Measurements from ENCODE around the gene OVCA2. TPM values are rescaled to one million over a fixed set of nuclear protein-coding genes. Genes with fewer than 3 reads are reported as not detected.

OVCA2 gene
- total and polyA plus RNA-seq, 3 experiments from 2014 or later: 54.2 to 60.0 (median 56.2) TPM

GRCh38 chr17:2049333-2050299 lies 7.8 kb downstream of the OVCA2 start:
- H3K4me1 Mint-ChIP-seq: peaks cover 20 to 36% (median 22%) of the 10 kb centered on the region in 3 donors
- Histone ChIP-seq H3K4me1 (ENCODE audit: insufficient read depth, low read length) (peaks cover 24% of the 10 kb centered on the region), H3K27ac (ENCODE audit: low read depth, low read length) (peak overlapping the region; percentile 60), H3K36me3 (ENCODE audit: insufficient read depth, low read length) (no peaks in the 10 kb centered on the region), H3K27me3 (ENCODE audit: insufficient read depth, low read length, poor library complexity, severe bottlenecking) (no peaks in the 10 kb centered on the region), H3K9me3 (ENCODE audit: low read length) (no peaks in the 10 kb centered on the region), H3K4me3 (ENCODE audit: low read length) (peak overlapping the region; percentile 69)
- ChIA-PET POLR2A (interaction anchor here (1.0 to 1.3 kb wide), 2 partner anchors 26 to 195 kb away, joined by 3 read pairs; no protein-coding TSS in a partner anchor), CTCF (interaction anchor here (0.8 kb wide), 1 partner anchor 195 kb away, joined by 3 read pairs; no protein-coding TSS in a partner anchor)
- H3K27me3 Mint-ChIP-seq: peaks cover 0 to 2% of the 10 kb centered on the region in 2 donors
- H3K9me3 Mint-ChIP-seq: no peaks in the 10 kb centered on the region
- peaks cover 0 to 2% (median under 1%) of the 10 kb centered on the region in 3 donors for H3K36me3 Mint-ChIP-seq
- H3K4me3 Mint-ChIP-seq: peak overlapping the region; percentile 63 to 82 (median 77)
- DNase-seq: peak; percentile 88 to 95 (median 90)
- peak overlapping the region; percentile 46 to 85 (median 57) for H3K27ac Mint-ChIP-seq

GRCh38 chr17:2050300-2051060 lies 8.7 kb downstream of the OVCA2 start:
- Mint-ChIP-seq H3K4me1 (peaks cover 20 to 40% (median 22%) of the 10 kb centered on the region in 3 donors), H3K9me3 (no peaks in the 10 kb centered on the region), H3K4me3 (no peak overlapping the region), H3K27ac (peak overlapping the region in 1 of 8 donors; percentile 71), H3K27me3 (peaks cover 0 to 2% of the 10 kb centered on the region in 2 donors), H3K36me3 (no peaks in the 10 kb centered on the region)
- no peaks in the 10 kb centered on the region for H3K36me3 ChIP-seq (ENCODE audit: insufficient read depth, low read length)
- ChIA-PET CTCF (interaction anchor here (0.8 to 1.6 kb wide), 2 partner anchors 194 kb away, joined by 3 to 14 read pairs; no protein-coding TSS in a partner anchor), POLR2A (interaction anchor here (0.6 to 1.3 kb wide), 3 partner anchors 26 to 227 kb away, joined by 3 read pairs; no protein-coding TSS in a partner anchor)
- DNase-seq: peak; percentile 69 to 86 (median 74)
- peaks cover 26% of the 10 kb centered on the region for H3K4me1 ChIP-seq (ENCODE audit: insufficient read depth, low read length)
- no peak overlapping the region for H3K27ac ChIP-seq (ENCODE audit: low read depth, low read length)
- no peaks in the 10 kb centered on the region for H3K9me3 ChIP-seq (ENCODE audit: low read length)
- H3K27me3 ChIP-seq (ENCODE audit: insufficient read depth, low read length, poor library complexity, severe bottlenecking): no peaks in the 10 kb centered on the region
- H3K4me3 ChIP-seq (ENCODE audit: low read length): no peak overlapping the region

DNA sequence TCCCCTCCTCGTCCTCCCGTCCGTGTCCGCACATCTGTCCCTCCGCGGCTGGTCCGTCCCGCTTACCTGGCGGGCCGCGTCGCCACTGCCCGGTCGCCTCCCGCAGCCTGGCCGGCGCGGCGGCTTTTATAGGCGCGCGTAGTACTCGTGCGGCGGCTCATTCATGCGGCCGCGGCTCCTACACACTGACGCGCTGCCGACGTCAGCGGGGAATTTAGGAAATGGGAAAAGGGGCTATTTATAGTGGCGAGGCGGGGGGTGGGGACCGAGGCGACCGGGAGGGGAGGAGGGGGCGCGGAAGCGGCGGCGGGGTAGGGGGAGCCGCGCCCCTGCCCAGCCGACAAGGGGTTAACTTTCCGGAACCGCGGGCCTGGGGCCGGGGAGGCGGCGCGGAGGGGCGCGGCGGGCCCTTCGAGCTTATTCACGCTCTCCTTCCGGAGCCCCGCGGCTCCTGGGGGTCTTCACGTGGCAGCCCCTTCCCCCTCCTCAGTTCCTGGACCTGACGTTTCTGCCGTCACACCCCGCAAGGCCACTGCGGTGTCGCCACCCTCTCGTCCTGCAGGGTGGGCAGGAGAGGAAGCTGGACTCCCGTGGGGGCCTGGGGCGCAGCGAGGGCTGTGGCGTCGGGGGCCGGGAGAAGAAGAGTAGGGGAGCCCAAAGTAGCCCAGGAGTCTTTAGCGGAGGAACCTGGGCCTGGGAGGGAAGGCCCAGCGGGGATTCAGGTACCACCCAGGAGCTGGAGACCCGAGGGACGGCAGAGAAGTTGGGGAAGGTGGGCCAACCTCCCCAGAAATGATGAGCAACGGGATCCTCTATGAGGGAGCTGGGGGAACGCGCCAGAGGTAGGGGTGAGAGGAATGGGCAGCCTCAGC lies 9.5 kb downstream of the OVCA2 start:
- no peaks in the 10 kb centered on the region for H3K36me3 Mint-ChIP-seq
- Histone ChIP-seq H3K27me3 (ENCODE audit: insufficient read depth, low read length, poor library complexity, severe bottlenecking) (no peaks in the 10 kb centered on the region), H3K36me3 (ENCODE audit: insufficient read depth, low read length) (no peaks in the 10 kb centered on the region), H3K27ac (ENCODE audit: low read depth, low read length) (no peak overlapping the region), H3K4me3 (ENCODE audit: low read length) (no peak overlapping the region), H3K9me3 (ENCODE audit: low read length) (no peaks in the 10 kb centered on the region), H3K4me1 (ENCODE audit: insufficient read depth, low read length) (peaks cover 26% of the 10 kb centered on the region)
- H3K4me3 Mint-ChIP-seq: peak overlapping the region in 6 of 7 donors; percentile 41 to 75 (median 60)
- peak overlapping the region in 6 of 8 donors; percentile 13 to 78 (median 70) for H3K27ac Mint-ChIP-seq
- ChIA-PET CTCF (interaction anchor here (1.0 to 1.6 kb wide), 3 partner anchors 9 to 194 kb away, joined by 3 to 14 read pairs (median 4); partner anchors contain the start of gene OVCA2), POLR2A (interaction anchor here (0.6 to 1.3 kb wide), 6 partner anchors 27 to 228 kb away, joined by 3 to 6 read pairs (median 3); no protein-coding TSS in a partner anchor)
- no peaks in the 10 kb centered on the region for H3K9me3 Mint-ChIP-seq
- H3K4me1 Mint-ChIP-seq: peaks cover 20 to 40% (median 22%) of the 10 kb centered on the region in 3 donors
- no peak for DNase-seq
- H3K27me3 Mint-ChIP-seq: peaks cover 0 to 2% of the 10 kb centered on the region in 2 donors

DNA sequence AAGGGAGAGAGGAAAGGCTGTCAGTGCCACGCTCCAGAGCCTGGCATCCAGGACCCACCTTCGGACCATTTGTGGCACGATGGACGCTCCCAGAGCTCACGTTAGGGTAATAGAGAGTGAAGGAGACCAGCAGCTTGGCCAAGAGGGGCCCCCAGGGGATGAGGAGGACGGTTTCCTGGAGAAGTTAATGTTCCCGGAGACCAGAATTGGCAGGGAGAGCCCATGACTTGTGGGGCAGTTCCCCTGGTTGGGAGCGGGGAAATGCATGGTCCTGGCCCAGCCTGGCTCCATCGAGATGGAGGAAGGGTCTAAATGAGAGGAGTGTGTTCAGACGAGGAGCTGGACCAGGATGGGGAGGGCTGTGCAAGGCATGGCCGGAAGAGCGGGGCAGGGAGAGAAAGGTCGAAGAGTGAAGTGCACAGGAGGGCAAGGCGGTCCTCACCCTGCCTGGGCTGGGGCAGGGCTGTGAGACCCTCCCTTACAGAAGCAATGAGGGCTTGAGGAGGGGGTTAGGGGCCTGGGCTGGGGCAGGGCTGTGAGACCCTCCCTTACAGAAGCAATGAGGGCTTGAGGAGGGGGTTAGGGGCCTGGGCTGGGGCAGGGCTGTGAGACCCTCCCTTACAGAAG lies 10.2 kb downstream of the OVCA2 start:
- H3K4me3 Mint-ChIP-seq: peak overlapping the region in 6 of 7 donors; percentile 41 to 75 (median 48)
- peak overlapping the region in 7 of 8 donors; percentile 51 to 87 (median 71) for H3K27ac Mint-ChIP-seq
- no peaks in the 10 kb centered on the region for H3K9me3 ChIP-seq (ENCODE audit: low read length)
- H3K27ac ChIP-seq (ENCODE audit: low read depth, low read length): no peak overlapping the region
- H3K9me3 Mint-ChIP-seq: no peaks in the 10 kb centered on the region
- H3K4me1 ChIP-seq (ENCODE audit: insufficient read depth, low read length): peaks cover 26% of the 10 kb centered on the region
- POLR2A ChIA-PET: interaction anchor here (0.6 to 1.2 kb wide), 3 partner anchors 192 to 214 kb away, joined by 3 to 6 read pairs (median 4); no protein-coding TSS in a partner anchor
- H3K36me3 ChIP-seq (ENCODE audit: insufficient read depth, low read length): no peaks in the 10 kb centered on the region
- DNase-seq: no peak
- CTCF ChIA-PET: interaction anchor here (1.0 to 1.6 kb wide), 3 partner anchors 8 to 193 kb away, joined by 3 to 14 read pairs (median 4); partner anchors contain the start of gene OVCA2
- H3K4me1 Mint-ChIP-seq: peaks cover 22 to 43% (median 22%) of the 10 kb centered on the region in 3 donors
- peaks cover 0 to 2% of the 10 kb centered on the region in 2 donors for H3K27me3 Mint-ChIP-seq
- no peak overlapping the region for H3K4me3 ChIP-seq (ENCODE audit: low read length)
- H3K27me3 ChIP-seq (ENCODE audit: insufficient read depth, low read length, poor library complexity, severe bottlenecking): no peaks in the 10 kb centered on the region
- no peaks in the 10 kb centered on the region for H3K36me3 Mint-ChIP-seq

DNA sequence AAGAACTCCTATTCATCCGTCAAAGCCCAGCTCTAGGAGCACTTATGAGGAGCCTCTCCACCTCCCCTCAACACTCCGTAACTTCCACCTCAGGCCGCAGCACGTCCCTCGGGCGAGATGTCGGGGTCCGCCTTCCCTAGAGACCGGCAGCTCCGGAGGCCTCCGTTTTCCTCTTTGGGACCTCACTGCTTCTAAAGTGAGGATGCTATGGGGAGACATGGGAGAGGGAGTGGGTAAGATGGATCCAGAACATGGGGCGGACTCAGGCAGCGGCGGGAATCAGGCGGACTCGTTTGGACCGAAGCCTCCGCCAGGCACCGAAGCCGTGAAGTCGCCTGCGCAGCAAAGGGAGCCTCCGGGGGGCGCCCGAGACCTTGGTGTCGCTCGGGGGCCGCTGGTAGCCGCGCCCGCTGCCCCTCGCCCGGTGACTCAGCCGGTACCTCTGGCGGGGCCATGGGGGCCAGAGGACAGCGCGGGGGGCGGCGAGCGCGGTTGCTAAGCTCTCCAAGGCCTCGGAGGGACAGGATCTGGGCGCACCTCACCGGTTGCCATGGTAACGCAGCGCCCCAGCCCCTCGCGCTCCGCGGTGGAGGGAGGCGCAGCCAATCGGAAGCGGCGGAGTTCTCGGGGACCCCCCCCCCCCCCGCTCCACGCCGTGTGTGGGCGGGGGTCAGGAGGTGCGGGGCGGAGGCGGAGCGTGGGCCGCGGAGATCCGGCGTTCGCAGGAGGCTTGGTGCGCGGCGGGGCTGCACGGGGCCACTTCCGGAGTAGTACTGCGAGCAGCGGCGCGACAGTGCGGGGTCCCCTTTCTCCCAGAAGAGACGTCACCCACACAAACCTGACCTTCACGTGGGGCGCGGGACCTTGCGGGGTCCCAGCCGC lies 11.8 kb downstream of the OVCA2 start:
- Histone ChIP-seq H3K4me1 (ENCODE audit: insufficient read depth, low read length) (peaks cover 27% of the 10 kb centered on the region), H3K27me3 (ENCODE audit: insufficient read depth, low read length, poor library complexity, severe bottlenecking) (no peaks in the 10 kb centered on the region), H3K27ac (ENCODE audit: low read depth, low read length) (peak overlapping the region; percentile 85), H3K9me3 (ENCODE audit: low read length) (no peaks in the 10 kb centered on the region), H3K36me3 (ENCODE audit: insufficient read depth, low read length) (no peaks in the 10 kb centered on the region), H3K4me3 (ENCODE audit: low read length) (peak overlapping the region; percentile 64)
- Mint-ChIP-seq H3K27me3 (peaks cover 0 to 2% of the 10 kb centered on the region in 2 donors), H3K27ac (peak overlapping the region; percentile 85 to 97 (median 94)), H3K4me3 (peak overlapping the region; percentile 79 to 92 (median 83)), H3K36me3 (no peaks in the 10 kb centered on the region), H3K4me1 (peaks cover 19 to 41% (median 21%) of the 10 kb centered on the region in 3 donors), H3K9me3 (no peaks in the 10 kb centered on the region)
- peak; percentile 75 to 92 (median 76) for DNase-seq
- CTCF ChIA-PET: interaction anchor here (0.6 to 8.2 kb wide), 28 partner anchors 8 to 337 kb away, joined by 3 to 256 read pairs (median 4); partner anchors contain the start of gene RTN4RL1
- POLR2A ChIA-PET: interaction anchor here (0.7 to 4.4 kb wide), 5 partner anchors 12 to 348 kb away, joined by 3 to 37 read pairs (median 4); partner anchors contain the start of genes OVCA2 and TSR1

GRCh38 chr17:2054262-2054511 lies 12.4 kb downstream of the OVCA2 start:
- Mint-ChIP-seq H3K27ac (peak overlapping the region; percentile 85 to 97 (median 90)), H3K4me1 (peaks cover 16 to 35% (median 18%) of the 10 kb centered on the region in 3 donors), H3K27me3 (peaks cover 0 to under 1% of the 10 kb centered on the region in 2 donors), H3K4me3 (peak overlapping the region; percentile 79 to 92 (median 83)), H3K9me3 (no peaks in the 10 kb centered on the region), H3K36me3 (no peaks in the 10 kb centered on the region)
- no peaks in the 10 kb centered on the region for H3K9me3 ChIP-seq (ENCODE audit: low read length)
- no peaks in the 10 kb centered on the region for H3K27me3 ChIP-seq (ENCODE audit: insufficient read depth, low read length, poor library complexity, severe bottlenecking)
- CTCF ChIA-PET: interaction anchor here (0.6 to 8.2 kb wide), 44 partner anchors 8 to 385 kb away, joined by 3 to 256 read pairs (median 4); partner anchors contain the start of genes RTN4RL1 and TSR1
- no peaks in the 10 kb centered on the region for H3K36me3 ChIP-seq (ENCODE audit: insufficient read depth, low read length)
- POLR2A ChIA-PET: interaction anchor here (0.5 to 4.4 kb wide), 9 partner anchors 10 to 347 kb away, joined by 3 to 37 read pairs (median 5); partner anchors contain the start of genes SMG6, SRR and TSR1
- DNase-seq: peak in 1 of 5 donors; percentile 73
- H3K4me3 ChIP-seq (ENCODE audit: low read length): peak overlapping the region; percentile 64
- peak overlapping the region; percentile 85 for H3K27ac ChIP-seq (ENCODE audit: low read depth, low read length)
- peaks cover 21% of the 10 kb centered on the region for H3K4me1 ChIP-seq (ENCODE audit: insufficient read depth, low read length)
